Measurements from ENCODE around the gene ARNT2.

- no peak for TF ChIP-seq CTCF (conservative IDR thresholded peaks at IDR 0.05; ENCODE audit: low read length)
- TF ChIP-seq EZH2phosphoT487 (IDR thresholded peaks at IDR 0.05; ENCODE audit: borderline replicate concordance, low read depth, low read length): no peak
Measured at GRCh38 chr15:80441714-80442113, 37.5 kb downstream of the ARNT2 start.

Measured in OCI-LY7 (cell line).